Hepatocyte (in vitro differentiated cells): ENCODE data around the gene GPR37L1. TPM values are rescaled to one million over a fixed set of nuclear protein-coding genes. Genes with fewer than 3 reads are reported as not detected.
"Not testable (repeated sequence)": the region's sequence is repeated elsewhere in the genome, so short reads cannot be mapped to it uniquely, and the experiment has no call there.

ENCODE experiments used
- DNase-seq: peaks from one replicate; pipeline ENCODE4 v3.0.0-alpha.2; 2016; ENCODE audit warnings: low spot score
- H2AFZ ChIP-seq: fragments of 200-600 bp; sonication (generic); 2 replicates; pipeline ENCODE4 v1.6.0; 2016; ENCODE audit warnings: antibody characterized with exemption, mild to moderate bottlenecking
- H3K27ac ChIP-seq: fragments of 200-600 bp; sonication (generic); 2 replicates; pipeline ENCODE4 v1.5.1; 2016; ENCODE audit warnings: mild to moderate bottlenecking
- H3K27me3 ChIP-seq: fragments of 200-600 bp; sonication (generic); 2 replicates; pipeline ENCODE4 v1.6.1; 2016
- H3K36me3 ChIP-seq: fragments of 200-600 bp; sonication (generic); replicated peaks from 2 replicates; pipeline ENCODE4 v1.5.1; 2016; ENCODE audit warnings: low read depth; ENCODE audit not compliant: insufficient read depth
- H3K4me1 ChIP-seq: fragments of 200-600 bp; sonication (generic); 2 replicates; pipeline ENCODE4 v1.5.1; 2016; ENCODE audit warnings: mild to moderate bottlenecking, moderate library complexity; ENCODE audit not compliant: insufficient read depth
- H3K4me2 ChIP-seq: fragments of 200-600 bp; sonication (generic); 2 replicates; pipeline ENCODE4 v1.6.0; 2016
- H3K4me3 ChIP-seq: fragments of 200-600 bp; sonication (generic); 2 replicates; pipeline ENCODE4 v1.5.1; 2016; ENCODE audit warnings: mild to moderate bottlenecking
- H3K79me2 ChIP-seq: fragments of 200-600 bp; sonication (generic); 2 replicates; pipeline ENCODE4 v1.6.0; 2017; ENCODE audit warnings: mild to moderate bottlenecking
- H3K9me2 ChIP-seq: fragments of 200-600 bp; sonication (generic); replicated peaks from 2 replicates; pipeline ENCODE4 v1.6.0; 2017; ENCODE audit warnings: mild to moderate bottlenecking; ENCODE audit not compliant: insufficient read depth
- H3K9me3 ChIP-seq: fragments of 200-600 bp; sonication (generic); 2 replicates; pipeline ENCODE4 v1.5.1; 2016; ENCODE audit warnings: low read depth, mild to moderate bottlenecking
- H4K20me1 ChIP-seq: fragments of 200-600 bp; sonication (generic); 2 replicates; pipeline ENCODE4 v1.6.0; 2016; ENCODE audit warnings: mild to moderate bottlenecking; ENCODE audit not compliant: insufficient read depth, poor library complexity, severe bottlenecking
- EZH2 ChIP-seq: fragments of 200-600 bp; sonication (generic); IDR thresholded peaks from 2 replicates; pipeline ENCODE4 v1.6.1; 2016; ENCODE audit warnings: antibody characterized with exemption, mild to moderate bottlenecking, borderline replicate concordance
- EZH2phosphoT487 ChIP-seq: fragments of 200-600 bp; sonication (generic); IDR thresholded peaks from one replicate; pipeline ENCODE4 v1.6.1; 2018; ENCODE audit warnings: antibody characterized with exemption, mild to moderate bottlenecking, low read depth, moderate library complexity; ENCODE audit not compliant: unreplicated experiment, severe bottlenecking
- WGBS: methylation state at CpG from one replicate; pipeline ENCODE4 v1.1.6; 2016; ENCODE audit warnings: low lambda C conversion rate; ENCODE audit errors: missing lambda C conversion rate; 5-methylcytosine and 5-hydroxymethylcytosine counted together
- polyA plus RNA-seq: library from polyadenylated mRNA; unstranded; fragments of >200 nt; fragmentation: Nextera tagmentation; extraction: Ambion mirVana; gene quantifications from 2 replicates; pipeline ENCODE4 v1.2.1, GENCODE V29; 2016
- total RNA-seq: library from RNA; depleted of rRNA; stranded (reverse); fragments of >200 nt; gene quantifications from 2 replicates; pipeline ENCODE4 v1.2.3, GENCODE V29; 2014
- TF ChIP-seq, protein P1 (sequence below): fragments of 200-600 bp; sonication (generic); IDR thresholded peaks from 2 replicates; pipeline ENCODE4 v1.5.1; 2016; ENCODE audit warnings: antibody characterized with exemption, mild to moderate bottlenecking; ENCODE audit not compliant: poor library complexity

The GPR37L1 gene
- total and polyA plus RNA-seq, 2 experiments from 2014 or later, result 0.39 TPM; not detected in 1

DNA sequence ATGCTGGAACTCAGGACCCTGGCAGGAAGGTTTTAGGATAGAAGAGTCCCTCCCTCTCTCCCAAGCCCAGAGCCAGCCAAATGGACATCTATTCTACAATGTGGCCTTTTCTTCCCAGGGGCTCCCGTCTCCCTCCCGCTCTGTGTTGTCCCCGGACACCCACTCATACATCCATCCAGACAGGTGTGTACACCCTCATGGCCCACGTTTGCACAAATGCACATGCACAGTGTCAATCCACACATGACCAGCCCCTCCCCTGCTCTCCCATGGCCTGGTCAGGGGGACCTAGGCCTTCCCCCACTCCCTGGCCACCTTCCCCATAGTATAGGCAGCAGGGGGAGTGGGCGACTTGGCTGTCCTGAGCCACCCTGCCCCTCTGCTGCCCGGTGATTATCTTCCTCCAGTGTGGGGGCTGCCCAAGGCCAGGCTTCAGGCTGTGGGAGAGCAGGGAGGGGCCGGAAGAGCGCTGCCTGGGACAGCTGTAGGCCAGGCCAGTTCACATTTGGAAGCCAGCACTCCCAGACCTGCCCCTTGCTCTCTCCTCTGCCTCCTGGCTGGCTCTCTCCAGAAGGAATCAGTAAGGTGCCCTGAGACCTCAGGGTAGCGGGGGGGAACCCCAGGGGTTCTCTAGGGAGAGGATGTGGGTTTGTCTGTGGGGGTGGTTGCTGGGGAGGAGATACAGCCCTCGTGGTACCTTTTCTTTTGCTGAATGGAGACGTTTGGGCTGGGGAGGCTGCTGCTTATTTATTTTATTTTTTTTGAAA is 41.7 kb downstream of the GPR37L1 start:
- Histone ChIP-seq H3K4me1 (peaks cover 13% of the 10 kb centered on the region), H3K79me2 (no peaks in the 10 kb centered on the region), H3K9me2 (no peaks in the 10 kb centered on the region), H3K27me3 (no peaks in the 10 kb centered on the region), H3K36me3 (no peaks in the 10 kb centered on the region), H3K27ac (no peak overlapping the region), H2AFZ (no peak overlapping the region), H4K20me1 (no peaks in the 10 kb centered on the region), H3K4me3 (no peak overlapping the region), H3K9me3 (no peaks in the 10 kb centered on the region), H3K4me2 (no peak overlapping the region)
- DNase-seq, result no peak
- TF ChIP-seq, protein P1, sequence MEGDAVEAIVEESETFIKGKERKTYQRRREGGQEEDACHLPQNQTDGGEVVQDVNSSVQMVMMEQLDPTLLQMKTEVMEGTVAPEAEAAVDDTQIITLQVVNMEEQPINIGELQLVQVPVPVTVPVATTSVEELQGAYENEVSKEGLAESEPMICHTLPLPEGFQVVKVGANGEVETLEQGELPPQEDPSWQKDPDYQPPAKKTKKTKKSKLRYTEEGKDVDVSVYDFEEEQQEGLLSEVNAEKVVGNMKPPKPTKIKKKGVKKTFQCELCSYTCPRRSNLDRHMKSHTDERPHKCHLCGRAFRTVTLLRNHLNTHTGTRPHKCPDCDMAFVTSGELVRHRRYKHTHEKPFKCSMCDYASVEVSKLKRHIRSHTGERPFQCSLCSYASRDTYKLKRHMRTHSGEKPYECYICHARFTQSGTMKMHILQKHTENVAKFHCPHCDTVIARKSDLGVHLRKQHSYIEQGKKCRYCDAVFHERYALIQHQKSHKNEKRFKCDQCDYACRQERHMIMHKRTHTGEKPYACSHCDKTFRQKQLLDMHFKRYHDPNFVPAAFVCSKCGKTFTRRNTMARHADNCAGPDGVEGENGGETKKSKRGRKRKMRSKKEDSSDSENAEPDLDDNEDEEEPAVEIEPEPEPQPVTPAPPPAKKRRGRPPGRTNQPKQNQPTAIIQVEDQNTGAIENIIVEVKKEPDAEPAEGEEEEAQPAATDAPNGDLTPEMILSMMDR, result no peak
- no peak for TF ChIP-seq EZH2
- 81% methylated on average over 11 of the region's 11 CpGs for WGBS

GRCh38 chr1:202165267-202165941 is 42.7 kb downstream of the GPR37L1 start:
- Histone ChIP-seq H3K4me3 (no peak overlapping the region), H4K20me1 (no peaks in the 10 kb centered on the region), H3K9me3 (no peaks in the 10 kb centered on the region), H3K4me2 (no peak overlapping the region), H3K9me2 (no peaks in the 10 kb centered on the region), H3K27ac (no peak overlapping the region), H3K36me3 (no peaks in the 10 kb centered on the region), H3K4me1 (peaks cover 13% of the 10 kb centered on the region), H2AFZ (no peak overlapping the region), H3K79me2 (no peaks in the 10 kb centered on the region), H3K27me3 (no peaks in the 10 kb centered on the region)
- DNase-seq, result no peak
- TF ChIP-seq EZH2phosphoT487 (no peak), EZH2 (no peak)
- TF ChIP-seq, protein P1, result no peak
- WGBS, result 90% methylated on average over 20 of the region's 20 CpGs

DNA sequence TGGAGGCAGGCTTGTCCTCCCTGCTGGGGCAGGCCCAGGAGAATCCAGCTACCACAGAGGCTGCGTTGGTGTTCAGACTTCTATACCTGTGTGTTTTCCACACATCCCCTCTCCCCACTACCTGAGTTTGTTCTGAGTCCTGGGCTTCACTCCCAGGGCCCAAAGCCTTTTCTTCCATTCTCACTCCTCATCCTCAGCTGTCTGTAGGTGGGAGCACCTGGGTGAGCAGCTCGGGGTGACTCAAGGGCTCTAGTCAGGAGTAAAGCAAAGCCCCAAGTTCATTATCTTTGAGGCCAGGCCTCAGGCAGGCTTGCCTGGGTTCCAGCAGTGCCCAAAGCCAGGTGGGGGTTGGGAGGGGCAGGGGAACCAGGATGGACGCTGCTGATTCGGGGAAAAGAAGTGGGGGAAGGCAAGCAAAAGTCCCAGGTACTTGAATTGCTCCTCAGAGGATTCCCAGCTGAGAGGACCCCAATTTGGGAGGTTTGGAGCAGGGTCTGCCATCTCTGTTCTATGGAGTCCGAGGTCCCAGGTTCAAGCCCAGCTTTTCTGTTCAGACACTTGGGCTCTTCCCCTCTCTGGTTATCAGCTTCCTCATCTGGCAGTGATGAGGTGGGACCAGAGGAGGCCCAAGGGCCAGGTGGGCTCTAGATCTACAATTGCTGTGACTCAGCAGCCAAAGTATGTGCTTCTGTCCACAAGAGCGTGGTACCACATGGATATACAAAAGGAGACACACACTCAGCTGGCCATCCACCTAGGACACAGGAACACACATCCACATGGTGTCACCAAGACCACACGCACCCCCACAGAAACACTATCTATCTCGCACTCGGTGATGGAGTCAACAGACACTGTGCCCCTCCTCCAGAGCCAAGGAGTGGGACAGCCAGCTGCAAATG is 43.5 kb downstream of the GPR37L1 start:
- H3K4me1 ChIP-seq, result peaks cover 13% of the 10 kb centered on the region
- peak overlapping the region; percentile 76 for H3K27ac ChIP-seq
- H4K20me1 ChIP-seq, result no peaks in the 10 kb centered on the region
- H3K9me3 ChIP-seq, result no peaks in the 10 kb centered on the region
- WGBS, result 86% methylated on average over 9 of the region's 9 CpGs
- H3K36me3 ChIP-seq, result no peaks in the 10 kb centered on the region
- no peaks in the 10 kb centered on the region for H3K27me3 ChIP-seq
- H3K79me2 ChIP-seq, result no peaks in the 10 kb centered on the region
- H2AFZ ChIP-seq, result no peak overlapping the region
- no peaks in the 10 kb centered on the region for H3K9me2 ChIP-seq
- H3K4me3 ChIP-seq, result no peak overlapping the region
- DNase-seq, result no peak
- H3K4me2 ChIP-seq, result no peak overlapping the region
- TF ChIP-seq EZH2, result no peak
- no peak for TF ChIP-seq EZH2phosphoT487
- TF ChIP-seq, protein P1, result no peak

GRCh38 chr1:202167054-202167453 is 44.3 kb downstream of the GPR37L1 start:
- not testable (repeated sequence) for H3K9me3 ChIP-seq, DNase-seq, H3K9me2 ChIP-seq, H4K20me1 ChIP-seq, H2AFZ ChIP-seq, H3K4me3 ChIP-seq, H3K27me3 ChIP-seq, H3K4me2 ChIP-seq, H3K79me2 ChIP-seq, H3K36me3 ChIP-seq
- Histone ChIP-seq H3K27ac (peak overlapping the region; percentile 76), H3K4me1 (peaks cover 13% of the 10 kb centered on the region)
- 75% methylated on average over 13 of the region's 13 CpGs for WGBS
